Measurements from ENCODE around the gene TTC21B.
A peak's percentile ranks its signal among the peaks of the same experiment; 100 is the strongest.

TTC21B gene

DNA sequence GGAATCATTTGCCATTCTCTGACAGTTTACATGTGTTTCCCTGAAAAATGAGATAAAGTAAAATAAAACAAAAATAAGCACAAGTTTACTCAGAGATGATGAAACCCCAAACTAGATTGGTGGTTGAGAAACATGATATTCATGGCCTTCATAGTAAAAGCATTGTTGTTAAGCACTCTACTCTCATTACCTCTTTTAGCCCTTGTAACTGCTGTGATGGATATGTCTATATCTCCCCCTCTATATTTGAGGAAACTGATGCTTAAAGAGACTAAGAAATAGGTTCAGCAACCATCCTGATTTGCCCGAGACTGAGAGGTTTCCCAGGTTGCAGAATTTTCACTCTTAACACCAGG lies 125.7 kb downstream of the TTC21B start:
- no peak for DNase-seq

DNA sequence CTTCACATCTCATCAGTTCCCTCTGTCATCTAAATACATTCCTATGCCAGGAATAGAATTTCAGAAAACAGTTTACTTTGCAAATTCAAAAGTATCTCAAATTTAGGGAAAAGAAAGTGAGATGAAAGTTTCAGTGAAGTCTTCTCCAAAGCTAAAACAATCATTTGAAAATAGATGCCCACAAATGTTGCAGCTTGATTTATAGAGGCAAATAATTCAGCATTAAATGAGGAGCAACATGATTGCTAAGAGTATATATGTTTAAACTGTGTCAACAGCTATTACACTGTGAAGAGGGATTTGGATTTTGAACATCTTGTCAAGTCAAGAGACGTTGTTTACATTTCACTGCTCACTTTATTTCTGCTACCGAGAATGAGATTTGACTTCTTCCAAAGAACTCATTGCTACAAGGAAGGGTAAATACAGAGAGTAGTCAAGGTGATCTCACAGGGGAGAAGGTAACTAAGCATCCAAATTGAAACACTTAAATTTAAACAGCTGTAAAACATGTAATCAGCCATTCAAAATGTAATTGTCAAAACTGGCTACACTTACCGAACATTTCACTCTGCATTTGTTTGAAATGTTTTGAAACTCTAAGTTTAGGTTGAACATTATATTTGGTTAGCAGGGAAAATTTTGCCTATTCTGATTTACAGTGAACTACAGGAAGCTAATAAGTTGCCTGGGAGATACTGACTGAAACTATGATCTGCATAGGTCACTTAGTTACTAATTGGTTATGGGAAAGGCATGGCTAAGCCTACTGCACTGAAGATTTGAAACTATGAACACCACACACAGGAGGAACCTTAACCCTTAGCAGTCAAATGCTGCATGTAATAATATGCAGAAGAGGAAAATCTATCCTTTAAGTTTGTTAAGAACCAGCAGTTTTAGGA lies 126.3 kb downstream of the TTC21B start:
- no peak for DNase-seq

DNA sequence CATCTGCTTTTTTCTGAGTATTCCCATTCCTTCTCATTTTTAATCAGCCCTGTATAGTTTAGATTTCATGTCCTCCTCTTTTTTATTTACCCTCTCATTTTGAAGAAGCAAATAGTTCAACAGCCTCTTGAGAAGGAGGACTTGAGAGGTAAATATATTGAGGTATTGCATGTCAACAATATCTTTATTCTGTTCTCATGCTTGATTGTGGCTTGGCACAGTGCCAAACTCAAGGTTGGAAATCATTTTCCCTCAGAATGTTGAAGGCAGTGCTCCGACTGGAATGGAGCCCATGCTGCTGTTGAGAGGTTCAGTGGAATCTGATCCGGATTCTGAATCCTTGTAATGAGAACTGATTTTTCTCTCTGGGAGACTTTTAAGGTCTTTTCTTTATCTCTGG lies 128.5 kb downstream of the TTC21B start:
- peak; percentile 70 for DNase-seq

Data from NCI-H2107 (cell line).